Measurements from ENCODE around the gene TSPAN17. TPM values are rescaled to one million over a fixed set of nuclear protein-coding genes. Genes with fewer than 3 reads are reported as not detected.
A peak's percentile ranks its signal among the peaks of the same experiment; 100 is the strongest.

The TSPAN17 gene
- polyA plus RNA-seq, 3 donors: 22.2 to 27.7 (median 24.1) TPM

GRCh38 chr5:176640616-176641015, 6.7 kb upstream of the TSPAN17 start:
- no peaks in the 10 kb centered on the region for H4K20me1 ChIP-seq (ENCODE audit: insufficient read depth, low read length)
- no peak for TF ChIP-seq CTCF (IDR thresholded peaks at IDR 0.05)
- Mint-ChIP-seq H3K27me3 (ENCODE audit: low read depth in 3 of 3) (peaks cover 4 to 13% (median 10%) of the 10 kb centered on the region in 3 donors), H3K36me3 (no peaks in the 10 kb centered on the region), H3K4me1 (no peaks in the 10 kb centered on the region), H3K27ac (no peak overlapping the region), H3K9me3 (peaks cover 0 to 3% (median 0%) of the 10 kb centered on the region in 7 donors), H3K4me3 (peak overlapping the region in 1 of 2 donors; percentile 1)
- no peaks in the 10 kb centered on the region for H3K27me3 ChIP-seq (ENCODE audit: control insufficient read depth in 2 of 2, insufficient read depth in 2 of 2, low read length in 2 of 2)
- H2AFZ ChIP-seq (ENCODE audit: insufficient read depth, low read depth, low read length, poor library complexity, severe bottlenecking): no peak overlapping the region
- intact Hi-C loops (cut with micrococcal nuclease): no loop called here
- H3K27ac ChIP-seq (ENCODE audit: low read depth in 1 of 2, low read length in 2 of 2): no peak overlapping the region
- no peaks in the 10 kb centered on the region for H3K79me2 ChIP-seq (ENCODE audit: insufficient read depth, low read length)
- H3K36me3 ChIP-seq (replicated peaks in 1 of 2; ENCODE audit: control insufficient read depth in 1 of 2, insufficient read depth in 2 of 2, low read length in 2 of 2): no peaks in the 10 kb centered on the region
- H3K9me3 ChIP-seq (replicated peaks in 1 of 2; ENCODE audit: control insufficient read depth in 1 of 2, insufficient read depth in 1 of 2, low read length in 2 of 2): no peaks in the 10 kb centered on the region
- no peak overlapping the region for H3K9ac ChIP-seq (ENCODE audit: insufficient read depth, low read length, poor library complexity, severe bottlenecking)
- no peaks in the 10 kb centered on the region for H3K4me1 ChIP-seq (ENCODE audit: control insufficient read depth in 1 of 2, insufficient read depth in 2 of 2, low read length in 2 of 2)
- H3K4me3 ChIP-seq (replicated peaks in 1 of 3; ENCODE audit: low read depth in 2 of 3, low read length in 3 of 3): no peak overlapping the region
- no peak for DNase-seq
- 95% methylated on average over 3 of the region's 4 CpGs for WGBS (ENCODE audit: insufficient coverage)
- no peak overlapping the region for H3K4me2 ChIP-seq (replicated peaks; ENCODE audit: extremely low read depth, low read length, poor library complexity, severe bottlenecking)

- Mint-ChIP-seq H3K4me1 (peaks cover 14% of the 10 kb centered on the region), H3K9me3 (peaks cover 0 to 5% (median 0%) of the 10 kb centered on the region in 7 donors), H3K27me3 (ENCODE audit: low read depth in 3 of 3) (peaks cover 2 to 6% (median 4%) of the 10 kb centered on the region in 3 donors), H3K4me3 (no peak overlapping the region), H3K27ac (no peak overlapping the region), H3K36me3 (no peaks in the 10 kb centered on the region)
- Histone ChIP-seq H3K27me3 (ENCODE audit: control insufficient read depth in 2 of 2, insufficient read depth in 2 of 2, low read length in 2 of 2) (no peaks in the 10 kb centered on the region), H3K4me1 (ENCODE audit: control insufficient read depth in 1 of 2, insufficient read depth in 2 of 2, low read length in 2 of 2) (peaks cover 9 to 15% of the 10 kb centered on the region in 2 donors), H3K9ac (ENCODE audit: insufficient read depth, low read length, poor library complexity, severe bottlenecking) (no peak overlapping the region), H3K27ac (ENCODE audit: low read depth in 1 of 2, low read length in 2 of 2) (no peak overlapping the region), H3K4me3 (replicated peaks in 1 of 3; ENCODE audit: low read depth in 2 of 3, low read length in 3 of 3) (no peak overlapping the region), H3K9me3 (replicated peaks in 1 of 2; ENCODE audit: control insufficient read depth in 1 of 2, insufficient read depth in 1 of 2, low read length in 2 of 2) (no peaks in the 10 kb centered on the region), H3K79me2 (ENCODE audit: insufficient read depth, low read length) (no peaks in the 10 kb centered on the region), H3K4me2 (replicated peaks; ENCODE audit: extremely low read depth, low read length, poor library complexity, severe bottlenecking) (no peak overlapping the region), H4K20me1 (ENCODE audit: insufficient read depth, low read length) (no peaks in the 10 kb centered on the region), H2AFZ (ENCODE audit: insufficient read depth, low read depth, low read length, poor library complexity, severe bottlenecking) (no peak overlapping the region), H3K36me3 (replicated peaks in 1 of 2; ENCODE audit: control insufficient read depth in 1 of 2, insufficient read depth in 2 of 2, low read length in 2 of 2) (no peaks in the 10 kb centered on the region)
- intact Hi-C loops (cut with micrococcal nuclease): no loop called here
- WGBS (ENCODE audit: insufficient coverage): 89% methylated on average over 10 of the region's 15 CpGs
- no peak for TF ChIP-seq CTCF (IDR thresholded peaks at IDR 0.05)
- no peak for DNase-seq
Measured at GRCh38 chr5:176642675-176643490, 4.4 kb upstream of the TSPAN17 start.

Measured in CD14-positive monocyte (primary cell).